ENCODE results near the gene RPS6KA3. TPM values are rescaled to one million over a fixed set of nuclear protein-coding genes. Genes with fewer than 3 reads are reported as not detected.

The RPS6KA3 gene
- total RNA-seq, 1 donor from 2014 or later = 57.4 TPM

DNA sequence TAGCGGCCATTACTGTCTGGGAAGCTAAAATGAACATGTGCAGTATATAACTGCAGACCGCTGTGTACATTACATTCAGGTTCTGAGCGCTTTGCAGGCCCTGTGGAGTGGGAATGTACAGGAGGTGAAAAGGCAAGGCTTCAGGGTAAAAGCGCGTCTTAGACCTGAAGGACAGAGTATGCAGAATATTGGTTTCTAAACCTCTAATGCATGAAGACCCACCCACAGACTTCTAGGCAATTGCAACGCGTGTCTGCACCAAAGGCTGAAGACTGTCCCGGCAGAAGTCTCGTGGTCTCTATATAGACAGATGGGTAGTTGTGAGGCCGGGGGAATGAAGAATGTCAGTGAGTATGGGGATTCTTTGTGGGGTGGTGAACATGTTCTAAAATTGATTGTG lies 155.4 kb downstream of the RPS6KA3 start:
- Mint-ChIP-seq H3K27me3 (peaks cover 19% of the 10 kb centered on the region), H3K4me3 (no peak overlapping the region), H3K9me3 (no peaks in the 10 kb centered on the region)

DNA sequence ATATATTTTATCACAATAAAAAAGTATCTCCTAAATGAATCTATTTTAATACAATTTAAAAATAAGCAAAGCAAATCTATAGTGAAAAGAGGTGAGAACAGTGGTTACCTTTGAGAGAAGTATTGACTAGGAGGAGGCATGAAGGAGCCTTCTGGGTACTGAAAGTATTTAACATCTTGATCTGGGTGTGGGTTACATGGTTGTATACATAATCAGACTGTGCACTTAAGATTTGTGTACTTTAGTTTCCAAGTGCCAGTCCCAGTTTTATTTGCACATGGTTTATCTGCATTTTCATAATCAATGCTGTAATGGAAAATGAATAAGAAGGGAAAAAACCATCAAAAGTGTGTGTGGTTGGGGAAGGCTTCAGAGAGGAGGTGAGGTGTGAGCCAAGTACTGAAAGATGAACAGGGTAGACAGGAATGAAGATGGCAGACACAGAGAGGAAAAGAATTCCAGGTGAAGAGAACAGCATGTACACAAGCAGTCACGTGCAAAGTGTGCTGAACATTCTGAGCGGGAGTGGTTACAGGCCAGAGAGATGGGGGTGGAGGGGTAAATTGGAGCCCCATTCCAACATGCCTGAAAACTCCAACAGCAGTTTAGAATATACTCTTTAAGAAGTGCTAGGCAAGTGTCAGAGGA lies 164.7 kb downstream of the RPS6KA3 start:
- TF ChIP-seq, protein P1, sequence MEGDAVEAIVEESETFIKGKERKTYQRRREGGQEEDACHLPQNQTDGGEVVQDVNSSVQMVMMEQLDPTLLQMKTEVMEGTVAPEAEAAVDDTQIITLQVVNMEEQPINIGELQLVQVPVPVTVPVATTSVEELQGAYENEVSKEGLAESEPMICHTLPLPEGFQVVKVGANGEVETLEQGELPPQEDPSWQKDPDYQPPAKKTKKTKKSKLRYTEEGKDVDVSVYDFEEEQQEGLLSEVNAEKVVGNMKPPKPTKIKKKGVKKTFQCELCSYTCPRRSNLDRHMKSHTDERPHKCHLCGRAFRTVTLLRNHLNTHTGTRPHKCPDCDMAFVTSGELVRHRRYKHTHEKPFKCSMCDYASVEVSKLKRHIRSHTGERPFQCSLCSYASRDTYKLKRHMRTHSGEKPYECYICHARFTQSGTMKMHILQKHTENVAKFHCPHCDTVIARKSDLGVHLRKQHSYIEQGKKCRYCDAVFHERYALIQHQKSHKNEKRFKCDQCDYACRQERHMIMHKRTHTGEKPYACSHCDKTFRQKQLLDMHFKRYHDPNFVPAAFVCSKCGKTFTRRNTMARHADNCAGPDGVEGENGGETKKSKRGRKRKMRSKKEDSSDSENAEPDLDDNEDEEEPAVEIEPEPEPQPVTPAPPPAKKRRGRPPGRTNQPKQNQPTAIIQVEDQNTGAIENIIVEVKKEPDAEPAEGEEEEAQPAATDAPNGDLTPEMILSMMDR (conservative IDR thresholded peaks at IDR 0.05) = no peak
- no peaks in the 10 kb centered on the region for H3K27me3 Mint-ChIP-seq
- no peaks in the 10 kb centered on the region for H3K4me1 Mint-ChIP-seq (ENCODE audit: unreplicated experiment)
- H3K4me3 Mint-ChIP-seq = no peak overlapping the region
- no peaks in the 10 kb centered on the region for H3K36me3 Mint-ChIP-seq
- H3K27ac Mint-ChIP-seq = no peak overlapping the region
- H3K9me3 Mint-ChIP-seq = no peaks in the 10 kb centered on the region
- DNase-seq (ENCODE audit: extremely low spot score, unreplicated experiment) = no peak

More for the DNA sequence above, 155.4 kb downstream of the RPS6KA3 start:
- no peaks in the 10 kb centered on the region for H3K36me3 Mint-ChIP-seq
- no peak overlapping the region for H3K27ac Mint-ChIP-seq
- TF ChIP-seq, protein P1 (conservative IDR thresholded peaks at IDR 0.05) = no peak
- no peak for DNase-seq (ENCODE audit: extremely low spot score, unreplicated experiment)
- H3K4me1 Mint-ChIP-seq (ENCODE audit: unreplicated experiment) = no peaks in the 10 kb centered on the region

Other genes starting within 250 kb of the RPS6KA3 start
- 2.0 and 2.8 TPM in 2 replicates for gene MAP7D2, start 150.0 kb downstream of the RPS6KA3 start, total RNA-seq (ENCODE audit: low replicate concordance)
- gene EIF1AX, start 125.1 kb downstream of the RPS6KA3 start, total RNA-seq (ENCODE audit: low replicate concordance) = 95.2 and 96.8 TPM in 2 replicates